ENCODE results near the gene DGKI.

GRCh38 chr7:137692399-137692798, 154.4 kb downstream of the DGKI start:
- no peak for TF ChIP-seq CTCF (IDR thresholded peaks at IDR 0.05 in 4 of 5, conservative IDR thresholded peaks at IDR 0.05 in 1 of 5)
- no peak for TF ChIP-seq POLR2A (IDR thresholded peaks at IDR 0.05)
